H9 (cell line): ENCODE measurements around the gene SLC17A3. TPM values are rescaled to one million over a fixed set of nuclear protein-coding genes. Genes with fewer than 3 reads are reported as not detected.

Experiments used
- DNase-seq: peaks from one replicate; pipeline ENCODE4 v3.0.0-alpha.2; 2017
- H2AFZ ChIP-seq: one replicate; pipeline ENCODE4 v1.6.1; 2013; ENCODE audit warnings: mild to moderate bottlenecking, low read length, control low read depth, moderate library complexity
- H2AK5ac ChIP-seq: 2 replicates; pipeline ENCODE4 v1.6.1; 2013; ENCODE audit warnings: low read length, control low read depth, mixed read lengths; ENCODE audit not compliant: insufficient read length
- H2BK120ac ChIP-seq: one replicate; pipeline ENCODE4 v1.6.1; 2013; ENCODE audit warnings: low read depth, mild to moderate bottlenecking, low read length, control low read depth, inconsistent platforms; ENCODE audit not compliant: poor library complexity, severe bottlenecking
- H2BK12ac ChIP-seq: 2 replicates; pipeline ENCODE4 v1.6.1; 2013; ENCODE audit warnings: low read length, control low read depth, mixed read lengths, low read depth; ENCODE audit not compliant: insufficient read length
- H2BK15ac ChIP-seq: 2 replicates; pipeline ENCODE4 v1.6.1; 2013; ENCODE audit warnings: low read depth, low read length, control low read depth
- H2BK20ac ChIP-seq: one replicate; pipeline ENCODE4 v1.6.1; 2013; ENCODE audit warnings: low read depth, mild to moderate bottlenecking, low read length, control low read depth, inconsistent platforms; ENCODE audit not compliant: poor library complexity, severe bottlenecking
- H2BK5ac ChIP-seq: 2 replicates; pipeline ENCODE4 v1.6.1; 2013; ENCODE audit warnings: low read length, control low read depth, mixed read lengths; ENCODE audit not compliant: insufficient read length
- H3K14ac ChIP-seq: 2 replicates; pipeline ENCODE4 v1.6.1; 2013; ENCODE audit warnings: low read length, control low read depth; ENCODE audit not compliant: insufficient read depth
- H3K18ac ChIP-seq: 2 replicates; pipeline ENCODE4 v1.6.1; 2013; ENCODE audit warnings: low read depth, mild to moderate bottlenecking, mixed read lengths, low read length, control low read depth; ENCODE audit not compliant: insufficient read length
- H3K23ac ChIP-seq: 2 replicates; pipeline ENCODE4 v1.6.1; 2013; ENCODE audit warnings: low read length, control low read depth, mixed read lengths, low read depth; ENCODE audit not compliant: insufficient read length
- H3K23me2 ChIP-seq: 2 replicates; pipeline ENCODE4 v1.6.1; 2013; ENCODE audit warnings: low read depth, mild to moderate bottlenecking, mixed read lengths, low read length, control low read depth; ENCODE audit not compliant: insufficient read length, poor library complexity, severe bottlenecking
- H3K27ac ChIP-seq: 2 replicates; pipeline ENCODE4 v1.5.1; 2013; ENCODE audit warnings: low read length, control low read depth, mixed read lengths, low read depth; ENCODE audit not compliant: insufficient read length
- H3K27me3 ChIP-seq: 2 replicates; pipeline ENCODE4 v1.6.1; 2013; ENCODE audit warnings: low read length, control low read depth, inconsistent platforms; ENCODE audit not compliant: insufficient read depth
- H3K4ac ChIP-seq: 2 replicates; pipeline ENCODE4 v1.6.1; 2013; ENCODE audit warnings: low read depth, mild to moderate bottlenecking, control low read depth, inconsistent platforms, low read length, moderate library complexity
- H3K4me1 ChIP-seq: 2 replicates; pipeline ENCODE4 v1.6.1; 2013; ENCODE audit warnings: low read length, control low read depth, inconsistent platforms; ENCODE audit not compliant: insufficient read depth
- H3K4me2 ChIP-seq: 2 replicates; pipeline ENCODE4 v1.6.1; 2013; ENCODE audit warnings: low read length, control low read depth, mixed read lengths; ENCODE audit not compliant: insufficient read length, insufficient read depth
- H3K56ac ChIP-seq: 2 replicates; pipeline ENCODE4 v1.6.1; 2013; ENCODE audit warnings: low read depth, mild to moderate bottlenecking, mixed read lengths, low read length, control low read depth; ENCODE audit not compliant: insufficient read length
- H3K79me1 ChIP-seq: 2 replicates; pipeline ENCODE4 v1.6.1; 2013; ENCODE audit warnings: low read depth, mild to moderate bottlenecking, moderate library complexity, low read length, control low read depth, inconsistent platforms; ENCODE audit not compliant: insufficient read depth, poor library complexity, severe bottlenecking
- H3K79me2 ChIP-seq: 2 replicates; pipeline ENCODE4 v1.6.1; 2013; ENCODE audit warnings: low read length, control low read depth, inconsistent platforms; ENCODE audit not compliant: insufficient read depth
- H3K9ac ChIP-seq: 2 replicates; pipeline ENCODE4 v1.6.1; 2013; ENCODE audit warnings: low read length, control low read depth, mixed read lengths; ENCODE audit not compliant: insufficient read length; ENCODE audit errors: extremely low read depth
- H3K9me3 ChIP-seq: one replicate; pipeline ENCODE4 v1.6.1; 2013; ENCODE audit warnings: low read depth, low read length, inconsistent platforms; ENCODE audit not compliant: control insufficient read depth
- H3T11ph ChIP-seq: one replicate; pipeline ENCODE4 v1.6.1; 2013; ENCODE audit warnings: mild to moderate bottlenecking, low read length, control low read depth, inconsistent platforms
- H4K20me1 ChIP-seq: one replicate; pipeline ENCODE4 v1.6.1; 2013; ENCODE audit not compliant: control insufficient read depth, insufficient read length, insufficient read depth
- H4K5ac ChIP-seq: 2 replicates; pipeline ENCODE4 v1.6.1; 2013; ENCODE audit warnings: low read depth, mild to moderate bottlenecking, mixed read lengths, low read length, control low read depth; ENCODE audit not compliant: insufficient read length
- H4K8ac ChIP-seq: replicated peaks from 2 replicates; pipeline ENCODE4 v1.6.1; 2013; ENCODE audit warnings: low read length, control low read depth, mixed read lengths, low read depth; ENCODE audit not compliant: insufficient read length
- H4K91ac ChIP-seq: 2 replicates; pipeline ENCODE4 v1.6.1; 2013; ENCODE audit warnings: low read depth, mild to moderate bottlenecking, moderate library complexity, mixed read lengths, low read length, control low read depth; ENCODE audit not compliant: insufficient read length
- H3K27ac Mint-ChIP-seq, 3 experiments: 2 replicates in 2 of 3; 3 replicates in 1 of 3; pipeline ENCODE4 v1.8.0; 2020 to 2021; ENCODE audit warnings: mixed read lengths in 3 of 3, mild to moderate bottlenecking in 1 of 3, moderate library complexity in 1 of 3
- H3K27me3 Mint-ChIP-seq: 2 replicates; pipeline ENCODE4 v1.8.0; 2021; ENCODE audit warnings: low read depth, mild to moderate bottlenecking, moderate library complexity, mixed read lengths
- H3K36me3 Mint-ChIP-seq, 3 experiments: 2 replicates in 2 of 3; 3 replicates in 1 of 3; pipeline ENCODE4 v1.8.0; 2020 to 2021; ENCODE audit warnings: low read depth in 3 of 3, mixed read lengths in 3 of 3; ENCODE audit not compliant: insufficient read depth in 1 of 3
- H3K4me1 Mint-ChIP-seq, 2 experiments: 2 replicates each; pipeline ENCODE4 v1.8.0; 2020; ENCODE audit warnings: mixed read lengths in 2 of 2
- H3K4me3 Mint-ChIP-seq, 2 experiments: 2 replicates in 1 of 2; 3 replicates in 1 of 2; pipeline ENCODE4 v1.8.0; 2020 to 2021; ENCODE audit warnings: mild to moderate bottlenecking in 2 of 2, mixed read lengths in 2 of 2, moderate library complexity in 1 of 2
- H3K9me3 Mint-ChIP-seq, 2 experiments: 2 replicates in 1 of 2; 3 replicates in 1 of 2; pipeline ENCODE4 v1.8.0; 2020; ENCODE audit warnings: mild to moderate bottlenecking in 2 of 2, mixed read lengths in 2 of 2, moderate library complexity in 1 of 2
- CTCF ChIP-seq: fragments of 200-600 bp; sonication (generic); conservative IDR thresholded peaks from 3 replicates; pipeline ENCODE4 v1.8.0; 2021; ENCODE audit warnings: antibody characterized with exemption, mild to moderate bottlenecking
- WGBS: extraction: QIAGEN DNeasy Blood & Tissue Kit; methylation state at CpG from one replicate; pipeline ENCODE4 v1.1.7; 2013; ENCODE audit warnings: missing lambda C conversion rate, low lambda C conversion rate, mixed read lengths; ENCODE audit not compliant: insufficient read length; ENCODE audit errors: extremely low coverage; 5-methylcytosine and 5-hydroxymethylcytosine counted together
- total RNA-seq: library from RNA; stranded (reverse); gene quantifications from 2 replicates; pipeline ENCODE4 v1.2.1, GENCODE V29; 2021

Gene SLC17A3
- total RNA-seq, 1 experiment from 2014 or later = not detected

GRCh38 chr6:25903467-25904099 lies 29.5 kb upstream of the SLC17A3 start:
- Histone ChIP-seq H3K4me1 (peaks cover 5% of the 10 kb centered on the region; the same call in 1 of the 2 replicates), H3K4ac (no peak overlapping the region), H3K23ac (no peak overlapping the region), H3K9me3 (no peaks in the 10 kb centered on the region), H3K14ac (no peak overlapping the region), H3K23me2 (no peaks in the 10 kb centered on the region), H3K79me2 (no peaks in the 10 kb centered on the region), H3K9ac (no peak overlapping the region), H2AFZ (no peak overlapping the region), H2BK5ac (no peak overlapping the region), H4K8ac (no peak overlapping the region), H3K79me1 (no peaks in the 10 kb centered on the region), H3K18ac (no peak overlapping the region), H3T11ph (no peak overlapping the region), H2BK12ac (no peak overlapping the region), H3K27ac (no peak overlapping the region), H3K4me2 (no peak overlapping the region), H4K5ac (no peak overlapping the region), H2AK5ac (no peak overlapping the region), H4K20me1 (no peaks in the 10 kb centered on the region), H2BK120ac (no peak overlapping the region), H2BK15ac (no peak overlapping the region), H3K27me3 (no peaks in the 10 kb centered on the region), H3K56ac (no peak overlapping the region), H2BK20ac (no peak overlapping the region), H4K91ac (no peak overlapping the region)
- no peak overlapping the region for H3K27ac Mint-ChIP-seq
- H3K36me3 Mint-ChIP-seq = no peaks in the 10 kb centered on the region
- no peak for DNase-seq
- no peaks in the 10 kb centered on the region for H3K9me3 Mint-ChIP-seq
- no peak for TF ChIP-seq CTCF
- WGBS = no CpG with 5 or more reads among the region's 4 CpGs
- peaks cover 17 to 18% of the 10 kb centered on the region in 2 experiments for H3K4me1 Mint-ChIP-seq
- no peaks in the 10 kb centered on the region for H3K27me3 Mint-ChIP-seq
- H3K4me3 Mint-ChIP-seq = no peak overlapping the region
